Spleen (tissue), 7 donors: ENCODE results near the gene SLC7A8.

Experiments used
- CTCF ChIP-seq, 11 experiments: fragments of 200-600 bp in 7 of 11; fragments of 450-650 bp in 4 of 11; sonication (generic) in 4 of 11; IDR thresholded peaks in 8 of 11; conservative IDR thresholded peaks in 3 of 11; 1 replicate in 7 of 11; 2 replicates in 4 of 11; pipeline versions ENCODE4 v1.4.0 to v1.8.0; 2016 to 2021; ENCODE audit warnings: antibody characterized with exemption in 11 of 11, inconsistent platforms in 4 of 11, mild to moderate bottlenecking in 1 of 11
- POLR2AphosphoS5 ChIP-seq, 3 donors: sonication (generic); formaldehyde crosslinking; IDR thresholded peaks; one replicate each; pipeline ENCODE4 v1.5.1; 2017; ENCODE audit warnings: antibody characterized with exemption in 3 of 3
- donor health status: DM: no; HTN: no; CAD: no; lungs with moderate emphysema.
- donor health status: DM: no; HTN: no; CAD: no.
- donor health status: DM: no; HTN: no; CAD: no.

GRCh38 chr14:23207146-23207540, 23.7 kb upstream of the SLC7A8 start:
- TF ChIP-seq CTCF (IDR thresholded peaks at IDR 0.05 in 8 of 11, conservative IDR thresholded peaks at IDR 0.05 in 3 of 11): no peak
- TF ChIP-seq POLR2AphosphoS5 (IDR thresholded peaks at IDR 0.05): no peak
